SK-N-MC (cell line): ENCODE results near the gene WBP1L.
"Not testable (repeated sequence)": the region's sequence is repeated elsewhere in the genome, so short reads cannot be mapped to it uniquely, and the experiment has no call there.

Source experiments
- EZH2 ChIP-seq: fragments of 200-600 bp; sonication (generic); IDR thresholded peaks from one replicate; pipeline ENCODE4 v1.6.1; 2017; ENCODE audit warnings: antibody characterized with exemption
- FOXP2 ChIP-seq: optimal IDR thresholded peaks from 2 replicates; pipeline ENCODE3; 2011; ENCODE audit warnings: mild to moderate bottlenecking, moderate library complexity; ENCODE audit not compliant: insufficient read depth; ENCODE audit errors: extremely low read length, control extremely low read depth
- POLR2AphosphoS5 ChIP-seq: IDR thresholded peaks from 2 replicates; pipeline ENCODE4 v1.6.1; 2012; ENCODE audit warnings: mild to moderate bottlenecking, low read depth, low read length, borderline replicate concordance

- not testable (repeated sequence) for TF ChIP-seq POLR2AphosphoS5, EZH2, FOXP2
Measured at GRCh38 chr10:102820008-102820407, 76.3 kb downstream of the WBP1L start.
